Colonic mucosa (tissue), 4 donors: ENCODE data around the gene SH3TC1. TPM values are rescaled to one million over a fixed set of nuclear protein-coding genes. Genes with fewer than 3 reads are reported as not detected.

Experiments
- DNase-seq: peaks from one replicate; pipeline ENCODE4 v3.0.0-alpha.2; 2020
- H3K27ac ChIP-seq: fragments of 200-600 bp; one replicate; pipeline ENCODE4 v1.8.0; 2021
- H3K27me3 ChIP-seq: fragments of 200-600 bp; one replicate; pipeline ENCODE4 v1.8.0; 2021
- H3K36me3 ChIP-seq: fragments of 200-600 bp; one replicate; pipeline ENCODE4 v1.8.0; 2021
- H3K4me1 ChIP-seq: fragments of 200-600 bp; one replicate; pipeline ENCODE4 v1.8.0; 2021; ENCODE audit warnings: mild to moderate bottlenecking
- H3K4me3 ChIP-seq: fragments of 200-600 bp; one replicate; pipeline ENCODE4 v1.8.0; 2021
- H3K9ac ChIP-seq, 2 donors: one replicate each; pipeline ENCODE4 v1.7.0; 2013; ENCODE audit warnings: control low read depth in 2 of 2, low read depth in 2 of 2, low read length in 2 of 2
- H3K9me3 ChIP-seq: fragments of 200-600 bp; one replicate; pipeline ENCODE4 v1.8.0; 2021
- CTCF ChIP-seq: fragments of 200-600 bp; IDR thresholded peaks from one replicate; pipeline ENCODE4 v1.8.0; 2022; ENCODE audit warnings: antibody characterized with exemption, mild to moderate bottlenecking
- intact Hi-C: fragments of 100-400 bp; cut with DNase I; formaldehyde crosslinking; loops from one replicate; pipeline ENCODE4 v1.14.1; 2022
- total RNA-seq, 2 donors: library from RNA; stranded (reverse); fragmentation: NEBNext Ultra II Directional in 1 of 2; extraction: Animal tissue kit (Norgen Biotek cat#: 25700) in 1 of 2; gene quantifications; one replicate each; pipeline ENCODE4 v1.2.1, GENCODE V29; 2021
- donor health status: healthy.
- donor health status: DM: no; HTN: no; CAD: no.
- donor health status: DM: no; HTN: no; CAD: no.

SH3TC1 gene
- total RNA-seq, 2 donors from 2014 or later: 10.8 to 22.5 TPM

DNA sequence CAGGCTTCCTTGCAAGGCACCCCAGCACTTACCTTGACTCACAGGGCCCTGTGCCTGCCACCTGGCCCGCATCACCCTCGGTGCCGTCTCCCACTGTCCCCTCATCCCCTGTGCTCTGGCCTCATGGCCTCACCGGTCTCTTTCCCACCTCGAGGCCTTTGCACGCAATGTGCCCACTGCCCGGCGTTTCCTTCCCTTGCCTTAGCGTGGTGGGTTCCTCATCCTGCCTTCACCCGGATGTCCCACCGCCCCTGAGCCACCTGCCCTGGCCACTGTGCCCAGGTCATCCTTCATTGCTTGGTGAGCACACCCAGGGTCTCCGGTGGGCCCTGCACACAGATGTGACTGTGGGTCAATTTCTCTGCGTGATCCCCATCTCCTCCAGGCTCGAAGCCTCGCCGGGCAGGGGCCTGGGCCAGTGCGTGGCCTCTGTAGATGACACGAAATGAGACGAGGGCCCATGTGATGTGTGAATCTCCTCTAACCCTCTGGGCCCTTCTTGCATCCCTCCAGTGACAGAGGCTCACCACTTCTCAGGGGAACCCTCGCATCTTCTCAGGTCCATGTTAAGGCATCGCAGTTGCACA lies 75.1 kb downstream of the SH3TC1 start:
- no peak for DNase-seq
- peak overlapping the region; percentile 43 for H3K27ac ChIP-seq
- no peak overlapping the region for H3K4me3 ChIP-seq
- TF ChIP-seq CTCF: no peak
- H3K9me3 ChIP-seq: no peaks in the 10 kb centered on the region
- H3K4me1 ChIP-seq: no peaks in the 10 kb centered on the region
- H3K27me3 ChIP-seq: peaks cover 11% of the 10 kb centered on the region
- H3K9ac ChIP-seq: no peak overlapping the region
- intact Hi-C loops: no loop called here
- no peaks in the 10 kb centered on the region for H3K36me3 ChIP-seq

GRCh38 chr4:8274765-8275547 lies 75.9 kb downstream of the SH3TC1 start:
- intact Hi-C loops: no loop called here
- peak overlapping the region; percentile 43 for H3K27ac ChIP-seq
- peak; percentile 65 for DNase-seq

GRCh38 chr4:8275548-8275910 lies 76.4 kb downstream of the SH3TC1 start:
- no peak overlapping the region for H3K4me3 ChIP-seq
- peaks cover under 1% of the 10 kb centered on the region for H3K27me3 ChIP-seq
- no peaks in the 10 kb centered on the region for H3K9me3 ChIP-seq
- DNase-seq: no peak
- H3K9ac ChIP-seq: no peak overlapping the region
- intact Hi-C loops: no loop called here
- no peak for TF ChIP-seq CTCF
- no peaks in the 10 kb centered on the region for H3K36me3 ChIP-seq
- no peak overlapping the region for H3K27ac ChIP-seq
- H3K4me1 ChIP-seq: no peaks in the 10 kb centered on the region

More at GRCh38 chr4:8274765-8275547, 75.9 kb downstream of the SH3TC1 start:
- H3K4me3 ChIP-seq: no peak overlapping the region
- H3K27me3 ChIP-seq: peaks cover 6% of the 10 kb centered on the region
- no peaks in the 10 kb centered on the region for H3K9me3 ChIP-seq
- H3K36me3 ChIP-seq: no peaks in the 10 kb centered on the region
- no peaks in the 10 kb centered on the region for H3K4me1 ChIP-seq
- TF ChIP-seq CTCF: no peak
- H3K9ac ChIP-seq: no peak overlapping the region

GRCh38 chr4:8276358-8277240 lies 77.5 kb downstream of the SH3TC1 start:
- intact Hi-C loops: no loop called here
- Histone ChIP-seq H3K9ac (no peak overlapping the region), H3K36me3 (no peaks in the 10 kb centered on the region), H3K27me3 (no peaks in the 10 kb centered on the region), H3K4me1 (no peaks in the 10 kb centered on the region), H3K4me3 (no peak overlapping the region), H3K27ac (no peak overlapping the region), H3K9me3 (no peaks in the 10 kb centered on the region)
- no peak for TF ChIP-seq CTCF
- DNase-seq: no peak

- intact Hi-C loops: no loop called here
- DNase-seq: no peak
- no peaks in the 10 kb centered on the region for H3K4me1 ChIP-seq
These were observed 78.4 kb downstream of the SH3TC1 start for GRCh38 chr4:8277356-8278008.

More at GRCh38 chr4:8277356-8278008, 78.4 kb downstream of the SH3TC1 start:
- H3K27ac ChIP-seq: no peak overlapping the region
- no peaks in the 10 kb centered on the region for H3K27me3 ChIP-seq
- TF ChIP-seq CTCF: no peak
- no peaks in the 10 kb centered on the region for H3K36me3 ChIP-seq
- H3K4me3 ChIP-seq: no peak overlapping the region
- H3K9ac ChIP-seq: no peak overlapping the region
- H3K9me3 ChIP-seq: no peaks in the 10 kb centered on the region
